GOT3 (cell line): ENCODE results near the gene C8G.

Experiments
- DNase-seq: peaks from one replicate; lab custom pipeline; 2025; ENCODE audit warnings: mixed read lengths; lab: John Stamatoyannopoulos, UW

Gene C8G

DNA sequence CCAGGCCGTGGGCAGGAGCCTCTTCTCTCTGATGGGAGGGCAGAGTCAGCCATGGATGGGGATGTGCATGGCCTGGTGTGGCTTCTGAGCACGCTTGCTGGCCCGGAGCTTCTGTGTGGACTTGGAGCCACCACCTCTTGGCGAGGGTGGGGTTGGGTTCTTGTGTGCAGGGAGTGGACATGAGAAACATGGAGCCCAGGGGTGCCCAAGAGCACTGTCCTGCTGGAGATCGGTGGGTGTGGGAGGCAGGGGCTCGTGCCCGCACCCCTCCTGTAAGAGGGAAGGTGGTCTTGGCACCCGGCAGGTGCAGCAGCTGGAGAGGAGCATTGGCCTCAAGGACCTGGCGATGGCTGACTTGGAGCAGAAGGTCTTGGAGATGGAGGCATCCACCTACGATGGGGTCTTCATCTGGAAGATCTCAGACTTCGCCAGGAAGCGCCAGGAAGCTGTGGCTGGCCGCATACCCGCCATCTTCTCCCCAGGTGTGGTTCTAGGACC lies 24.3 kb upstream of the C8G start:
- DNase-seq, result no peak

DNA sequence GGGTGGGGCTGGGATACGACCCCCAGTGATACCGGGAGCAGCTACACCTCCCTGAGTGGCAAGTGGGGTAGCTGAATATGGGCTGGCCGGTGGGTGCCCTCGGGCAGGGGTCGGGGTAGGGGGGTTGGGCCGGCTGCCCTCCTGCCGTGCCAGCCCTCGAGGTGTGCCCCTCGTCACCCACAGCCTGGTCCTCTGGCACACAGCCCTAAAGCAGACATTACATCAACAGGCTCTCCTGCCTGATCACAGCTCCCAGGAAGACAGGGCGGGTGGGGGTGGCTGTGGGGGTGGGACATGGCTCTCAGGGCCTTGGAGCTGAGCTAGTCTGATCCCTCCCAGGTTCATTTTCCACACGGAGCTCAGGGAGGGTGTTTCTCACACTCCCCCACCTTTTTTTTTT lies 23.7 kb upstream of the C8G start:
- no peak for DNase-seq

DNA sequence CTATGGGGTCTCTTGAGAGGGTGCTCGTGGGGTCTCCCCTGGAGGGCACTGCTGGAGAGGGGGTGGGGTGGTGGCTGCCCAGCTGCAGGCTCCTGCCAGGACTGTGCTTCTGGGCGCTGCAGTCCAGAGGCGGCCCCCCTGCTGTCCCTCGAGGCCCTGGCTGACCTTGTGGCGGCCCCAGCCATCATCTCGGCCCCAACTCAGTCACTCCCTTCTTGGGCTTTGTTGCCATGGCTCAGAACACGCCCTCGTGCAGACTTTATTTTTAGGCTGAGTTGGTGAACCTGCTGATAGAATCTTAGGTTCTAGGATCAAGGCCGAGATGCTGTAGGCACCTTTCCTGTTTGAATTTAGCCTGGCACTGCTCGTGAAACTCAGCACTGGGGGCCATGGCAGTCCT lies 23.3 kb upstream of the C8G start:
- no peak for DNase-seq

DNA sequence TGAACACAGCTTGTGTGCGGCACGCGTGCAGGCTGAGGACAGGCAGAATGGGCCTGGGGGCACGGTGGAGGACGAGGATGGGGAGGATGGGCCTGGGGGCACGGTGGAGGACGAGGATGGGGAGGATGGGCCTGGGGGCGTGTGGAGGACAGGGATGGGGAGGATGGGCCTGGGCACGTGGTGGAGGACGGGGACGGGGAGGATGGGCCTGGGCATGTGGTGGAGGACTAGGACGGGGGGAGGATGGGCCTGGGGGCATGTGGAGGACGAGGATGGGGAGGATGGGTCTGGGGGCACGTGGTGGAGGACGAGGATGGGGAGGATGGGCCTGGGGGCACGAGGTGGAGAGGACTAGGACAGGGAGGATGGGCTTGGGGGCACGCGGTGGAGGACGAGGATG lies 22.5 kb upstream of the C8G start:
- no peak for DNase-seq

DNA sequence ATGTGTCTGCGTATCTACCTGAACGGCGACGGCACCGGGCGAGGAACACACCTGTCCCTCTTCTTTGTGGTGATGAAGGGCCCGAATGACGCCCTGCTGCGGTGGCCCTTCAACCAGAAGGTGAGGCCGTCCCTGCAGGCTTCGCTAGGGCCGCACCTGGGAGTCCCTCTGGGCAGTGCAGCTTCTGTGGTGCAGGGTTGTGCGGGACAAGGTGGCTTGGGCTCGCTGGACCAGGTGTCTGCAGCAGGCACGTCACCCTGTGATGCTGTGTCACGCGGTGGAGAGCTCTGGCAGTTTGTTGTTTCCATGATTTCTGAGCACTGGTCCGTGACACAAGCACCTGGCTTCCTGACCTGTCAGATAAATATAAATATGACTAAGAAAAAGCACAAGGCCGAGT lies 21.2 kb upstream of the C8G start:
- no peak for DNase-seq

DNA sequence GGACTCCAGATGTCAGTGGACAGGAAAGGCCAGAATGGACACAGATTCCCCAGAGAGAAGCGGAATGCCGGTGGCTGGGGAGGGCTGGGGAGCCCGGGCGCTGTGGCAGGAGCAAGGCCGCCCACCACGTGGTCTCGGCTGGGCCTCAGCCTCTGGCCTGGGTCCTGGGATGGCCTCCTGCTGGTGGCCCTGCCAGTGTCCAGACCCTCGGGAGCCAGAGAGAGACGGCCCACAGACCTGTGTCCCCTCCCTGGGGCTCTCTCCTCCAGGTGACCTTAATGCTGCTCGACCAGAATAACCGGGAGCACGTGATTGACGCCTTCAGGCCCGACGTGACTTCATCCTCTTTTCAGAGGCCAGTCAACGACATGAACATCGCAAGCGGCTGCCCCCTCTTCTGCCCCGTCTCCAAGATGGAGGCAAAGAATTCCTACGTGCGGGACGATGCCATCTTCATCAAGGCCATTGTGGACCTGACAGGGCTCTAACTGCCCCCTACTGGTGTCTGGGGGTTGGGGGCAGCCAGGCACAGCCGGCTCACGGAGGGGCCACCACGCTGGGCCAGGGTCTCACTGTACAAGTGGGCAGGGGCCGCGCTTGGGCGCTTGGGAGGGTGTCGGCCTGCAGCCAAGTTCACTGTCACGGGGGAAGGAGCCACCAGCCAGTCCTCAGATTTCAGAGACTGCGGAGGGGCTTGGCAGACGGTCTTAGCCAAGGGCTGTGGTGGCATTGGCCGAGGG lies 19.5 kb upstream of the C8G start:
- DNase-seq, result no peak

DNA sequence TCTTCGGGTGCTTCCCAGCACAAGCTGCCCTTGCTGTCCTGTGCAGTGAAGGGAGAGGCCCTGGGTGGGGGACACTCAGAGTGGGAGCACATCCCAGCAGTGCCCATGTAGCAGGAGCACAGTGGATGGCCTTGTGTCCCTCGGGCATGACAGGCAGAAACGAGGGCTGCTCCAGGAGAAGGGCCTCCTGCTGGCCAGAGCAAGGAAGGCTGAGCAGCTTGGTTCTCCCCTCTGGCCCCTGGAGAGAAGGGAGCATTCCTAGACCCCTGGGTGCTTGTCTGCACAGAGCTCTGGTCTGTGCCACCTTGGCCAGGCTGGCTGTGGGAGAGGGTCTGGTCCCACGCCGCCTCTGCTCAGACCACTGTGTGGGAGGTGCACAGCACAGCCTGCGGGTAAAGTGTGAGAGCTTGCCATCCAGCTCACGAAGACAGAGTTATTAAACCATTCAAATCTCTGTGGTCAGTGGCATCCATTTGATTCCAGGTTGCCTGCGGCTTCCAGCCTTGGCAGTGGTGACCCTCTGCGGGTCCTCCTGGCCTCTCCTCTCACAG lies 18.8 kb upstream of the C8G start:
- no peak for DNase-seq

DNA sequence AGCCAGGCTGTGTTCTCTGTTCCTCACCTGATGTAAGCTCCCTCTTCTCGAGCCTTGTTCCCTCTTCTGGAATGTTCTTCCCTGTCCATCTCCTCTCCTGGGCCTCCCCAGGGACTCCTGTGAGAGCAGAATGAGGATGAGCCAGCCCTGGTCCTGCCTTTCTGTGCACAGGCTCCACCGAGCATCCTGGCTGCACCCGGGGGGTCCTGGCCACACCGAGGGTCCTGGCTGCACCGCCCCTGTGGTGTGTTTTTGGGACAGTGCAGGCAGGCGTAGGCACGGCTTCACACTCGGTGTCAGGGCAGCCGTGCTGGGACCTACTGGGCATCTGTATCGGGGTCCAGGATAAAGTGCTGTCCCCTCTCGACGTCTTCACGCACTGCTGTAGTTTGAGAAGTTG lies 18.3 kb upstream of the C8G start:
- DNase-seq, result no peak

DNA sequence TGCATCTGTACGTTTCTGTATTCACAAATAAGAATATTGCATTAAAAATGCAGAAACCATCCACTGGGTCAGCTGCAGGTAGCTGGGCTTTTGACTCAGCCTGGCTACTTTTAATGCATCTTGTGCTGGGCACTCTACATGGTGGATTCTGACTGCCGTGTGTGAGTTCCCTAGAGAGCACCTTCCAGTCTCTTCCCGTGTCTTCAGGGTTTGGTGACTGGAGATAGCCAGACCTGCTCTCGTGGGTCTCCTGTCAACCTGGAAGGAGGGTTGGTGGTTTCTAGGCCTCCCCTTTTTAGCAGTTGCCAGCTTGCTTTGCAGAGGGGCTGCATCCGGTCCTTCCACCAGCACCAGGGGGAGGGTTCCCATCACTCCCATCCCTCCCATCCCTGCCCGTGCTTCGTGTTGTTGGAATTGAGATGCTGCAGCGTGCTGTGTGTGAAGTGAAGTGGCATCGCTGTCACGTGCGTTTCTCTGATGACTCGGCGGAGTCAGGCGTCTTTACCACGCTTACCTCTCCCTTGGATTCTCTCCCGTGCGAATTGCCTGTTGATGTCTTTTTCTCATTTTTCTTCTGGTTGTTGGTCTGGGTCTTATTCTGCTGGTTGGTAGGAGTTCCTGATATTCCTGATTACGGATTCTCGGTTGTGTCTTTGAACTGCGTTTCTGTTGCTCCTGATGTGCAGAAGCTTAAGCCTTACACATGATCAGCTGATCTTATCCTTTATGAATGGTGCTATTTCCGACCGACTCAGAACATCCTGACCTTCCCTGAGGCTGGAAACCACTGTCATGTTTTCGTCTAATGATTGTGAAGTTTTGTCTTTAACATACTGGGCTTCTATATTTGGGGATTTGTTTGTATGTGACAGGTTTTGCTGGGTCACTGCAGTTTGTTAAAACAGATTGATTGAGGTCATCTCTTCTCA lies 17.4 kb upstream of the C8G start:
- DNase-seq, result no peak

DNA sequence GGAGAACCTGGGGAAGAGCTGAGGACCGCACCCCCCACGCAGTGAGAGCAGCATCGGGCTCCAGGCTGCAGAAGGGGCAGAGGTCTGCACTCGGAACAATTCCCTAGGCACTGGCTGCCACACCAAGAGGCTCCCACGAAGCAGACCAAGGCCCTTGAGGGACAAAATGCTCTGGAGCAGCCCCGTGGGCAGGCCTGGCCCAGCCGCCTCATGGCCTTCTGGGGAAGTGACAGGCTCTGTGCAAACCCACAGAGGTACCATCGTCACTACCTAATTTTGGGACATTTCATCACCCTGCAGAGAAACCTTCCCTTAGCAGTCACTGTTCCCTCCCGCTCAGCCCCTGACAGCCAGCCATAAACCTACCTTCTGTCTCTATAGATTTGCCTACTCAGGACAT lies 16.5 kb upstream of the C8G start:
- no peak for DNase-seq

DNA sequence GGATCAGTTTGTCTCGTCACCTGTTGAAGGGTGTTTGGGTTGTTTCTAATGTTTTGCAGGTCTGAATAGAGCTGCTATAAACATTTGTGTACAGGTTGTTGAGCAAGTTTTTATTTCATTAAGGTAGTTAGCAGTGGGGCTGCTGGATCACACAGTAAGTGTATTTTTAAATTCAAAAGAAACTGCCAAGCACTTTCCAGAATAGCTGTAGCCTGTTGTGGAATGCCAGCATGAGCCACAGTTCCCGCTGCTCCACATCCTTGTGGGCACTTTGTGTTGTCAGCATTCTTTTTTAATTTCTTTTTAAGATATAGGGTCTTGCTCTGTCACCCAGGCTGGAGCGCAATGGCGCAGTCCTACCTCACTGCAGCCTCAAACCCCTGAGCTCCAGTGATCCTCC lies 15.0 kb upstream of the C8G start:
- DNase-seq, result no peak

DNA sequence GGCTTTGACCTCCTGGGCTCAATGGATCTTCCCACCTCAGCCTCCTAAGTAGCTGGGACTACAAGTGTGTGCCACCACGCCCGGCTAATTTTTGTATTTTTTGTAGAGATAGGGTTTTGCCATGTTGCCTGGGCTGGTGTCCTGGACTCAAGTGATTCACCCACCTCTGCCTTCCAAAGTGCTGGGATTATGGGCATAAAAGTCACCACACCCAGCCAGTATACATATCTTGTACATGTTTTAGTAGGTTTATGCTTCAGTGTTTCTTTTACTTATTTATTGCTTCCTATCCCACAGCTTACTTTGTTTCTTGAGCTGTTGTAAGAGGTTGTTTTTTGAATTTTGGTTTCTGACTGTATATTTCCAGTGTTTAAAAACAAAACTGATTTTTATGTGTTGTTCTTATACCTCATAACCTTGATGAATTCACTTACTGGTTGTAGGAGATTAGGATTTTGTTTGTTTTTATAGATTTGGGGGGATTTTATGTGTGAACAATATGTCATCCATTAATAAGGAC lies 13.4 kb upstream of the C8G start:
- DNase-seq, result no peak

DNA sequence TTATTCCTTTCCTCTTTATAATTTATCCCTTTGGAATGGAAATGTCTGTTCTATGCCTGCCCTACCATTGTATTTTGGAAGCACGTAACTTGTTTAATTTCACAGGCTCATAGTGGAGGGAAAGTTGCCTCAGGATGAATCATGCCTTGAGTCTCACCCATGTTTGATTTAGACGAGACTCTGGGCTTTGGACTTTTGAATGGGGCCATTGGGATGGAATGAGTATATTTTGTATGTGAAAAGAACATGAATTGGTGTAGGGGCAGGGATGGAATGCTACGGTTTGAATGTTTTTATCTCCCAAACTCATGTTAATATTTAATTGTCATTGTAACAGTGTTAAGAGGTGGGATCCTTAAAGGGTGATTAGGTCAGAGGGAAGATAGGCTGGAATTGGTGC lies 10.8 kb upstream of the C8G start:
- no peak for DNase-seq

DNA sequence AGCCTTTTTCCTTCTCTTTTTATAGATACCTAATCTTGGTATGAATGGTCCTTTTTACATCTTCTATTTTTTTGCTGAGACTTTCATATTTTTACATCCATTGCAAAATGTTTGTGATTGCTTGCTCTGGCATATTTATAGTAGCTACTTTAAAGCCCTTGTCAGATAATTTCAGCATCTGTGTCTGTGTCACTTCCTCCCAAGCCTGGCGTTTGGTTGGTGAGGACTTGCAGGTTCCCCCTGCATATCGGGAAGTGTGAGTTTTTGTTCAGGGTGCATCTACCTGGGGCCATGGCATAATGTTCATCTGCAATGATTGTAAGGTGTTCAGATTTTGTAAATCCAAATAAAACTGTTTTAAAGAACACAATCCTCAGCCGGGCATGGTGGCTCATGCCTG lies 9.4 kb upstream of the C8G start:
- DNase-seq, result no peak

DNA sequence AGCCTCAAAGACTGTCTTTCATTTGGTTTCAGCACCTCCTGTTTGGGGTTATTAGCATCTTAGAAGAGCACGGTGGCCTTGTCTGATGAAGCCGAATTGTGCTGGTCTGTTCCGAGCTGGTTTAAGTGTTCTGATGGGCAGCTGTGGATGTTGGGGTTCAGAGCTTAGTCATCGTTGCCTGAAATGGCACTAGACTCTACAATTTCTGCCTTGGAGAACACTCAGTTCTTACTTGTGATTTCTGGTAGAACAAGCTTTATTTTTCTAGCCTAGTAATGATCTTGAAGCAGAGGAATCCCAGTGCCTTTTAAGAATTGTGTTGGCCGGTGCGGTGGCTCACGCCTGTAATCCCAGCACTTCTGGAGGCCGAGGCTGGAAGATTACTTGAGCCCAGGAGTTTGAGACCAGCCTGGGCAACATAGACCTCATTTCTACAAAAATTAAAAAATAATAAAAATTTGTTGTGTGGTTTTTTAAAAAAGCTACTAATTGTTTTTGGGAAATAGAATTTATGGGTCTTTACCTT lies 8.3 kb upstream of the C8G start:
- DNase-seq, result no peak

DNA sequence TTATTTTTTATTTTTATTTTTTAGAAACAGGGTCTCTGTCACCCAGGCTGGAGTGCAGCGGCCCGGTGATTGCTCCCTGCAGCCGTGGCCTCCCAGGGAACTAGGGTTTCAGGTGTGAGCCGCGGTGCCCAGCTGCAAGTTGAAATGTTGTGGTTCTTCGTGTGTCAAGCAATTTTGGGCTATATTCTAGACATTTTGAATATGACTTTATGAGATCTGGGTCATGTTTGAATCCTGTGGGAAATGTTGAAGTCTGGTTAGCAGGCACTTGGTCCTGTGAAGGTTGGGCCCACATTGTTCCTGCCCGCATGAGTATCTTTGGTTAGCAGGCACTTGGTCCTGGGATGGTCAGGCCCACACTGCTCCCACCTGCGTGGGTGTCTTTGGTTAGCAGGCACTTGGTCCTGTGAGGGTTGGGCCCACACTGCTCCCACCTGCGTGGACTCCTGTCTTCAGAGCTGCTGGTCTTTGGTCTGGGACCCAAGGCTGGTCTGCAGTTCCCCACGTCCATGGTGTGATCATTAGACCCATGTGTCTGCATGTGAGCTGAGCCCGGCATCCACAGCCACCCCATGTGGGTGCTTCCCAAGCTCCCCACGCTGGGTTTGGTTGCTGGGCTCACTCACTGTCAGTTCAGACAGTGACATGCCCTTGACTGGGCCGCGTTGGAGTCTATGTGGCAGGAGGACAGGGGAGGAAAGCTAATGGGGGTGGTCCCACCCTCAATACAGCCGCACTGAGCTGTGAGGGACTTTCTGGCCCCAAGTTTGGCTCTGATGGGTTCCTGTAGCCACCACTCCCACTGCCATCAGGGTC lies 7.6 kb upstream of the C8G start:
- no peak for DNase-seq

DNA sequence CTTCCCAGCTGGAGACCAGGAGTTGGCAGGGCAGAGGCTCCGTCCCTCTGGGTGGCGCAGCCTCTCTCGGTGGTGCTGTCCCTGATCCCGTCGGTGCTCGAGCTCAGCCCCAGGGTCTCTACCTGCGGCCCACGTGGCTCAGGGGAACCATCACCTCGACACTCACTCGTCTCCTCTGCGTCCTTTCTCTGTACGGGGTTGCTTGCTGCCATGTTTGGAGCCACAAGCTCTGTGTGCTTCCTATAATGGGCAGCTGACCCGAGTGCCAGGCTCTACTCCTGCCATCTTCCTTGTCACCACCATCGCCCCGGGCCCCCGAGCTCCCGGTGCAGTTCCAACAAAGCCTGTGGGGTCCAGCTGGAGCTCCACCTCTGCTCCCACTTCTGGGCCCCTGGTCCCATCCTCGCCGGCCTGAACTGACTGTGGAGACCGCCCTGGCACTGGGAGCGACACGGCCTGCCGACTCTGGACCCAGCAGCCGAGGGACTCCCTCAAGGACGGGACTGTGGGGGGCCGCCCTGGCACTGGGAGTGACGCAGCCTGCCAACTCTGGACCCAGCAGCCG lies 5.5 kb upstream of the C8G start:
- no peak for DNase-seq

DNA sequence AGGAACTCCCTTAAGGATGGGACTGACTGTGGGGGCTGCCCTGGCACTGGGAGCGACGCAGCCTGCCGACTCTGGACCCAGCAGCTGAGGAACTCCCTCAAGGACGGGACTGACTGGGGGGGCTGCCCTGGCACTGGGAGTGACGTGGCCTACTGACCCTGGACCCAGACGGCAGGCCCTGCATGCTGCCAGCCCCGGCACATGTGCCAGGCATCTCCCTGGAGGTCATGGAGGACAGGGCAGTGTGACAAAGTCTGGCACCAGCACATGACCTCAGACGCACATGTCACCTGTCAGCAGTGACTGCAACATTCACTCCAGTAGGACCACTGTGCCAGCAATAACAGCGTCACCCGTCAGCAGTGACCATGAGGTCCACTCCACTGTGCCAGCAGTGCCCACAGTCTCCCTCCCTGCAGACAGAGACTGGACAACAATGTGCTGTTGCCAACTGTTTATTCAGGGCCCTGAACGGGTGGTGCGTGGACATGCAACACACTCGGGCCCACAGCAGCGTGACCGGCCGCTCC lies 5.0 kb upstream of the C8G start:
- DNase-seq, result no peak

DNA sequence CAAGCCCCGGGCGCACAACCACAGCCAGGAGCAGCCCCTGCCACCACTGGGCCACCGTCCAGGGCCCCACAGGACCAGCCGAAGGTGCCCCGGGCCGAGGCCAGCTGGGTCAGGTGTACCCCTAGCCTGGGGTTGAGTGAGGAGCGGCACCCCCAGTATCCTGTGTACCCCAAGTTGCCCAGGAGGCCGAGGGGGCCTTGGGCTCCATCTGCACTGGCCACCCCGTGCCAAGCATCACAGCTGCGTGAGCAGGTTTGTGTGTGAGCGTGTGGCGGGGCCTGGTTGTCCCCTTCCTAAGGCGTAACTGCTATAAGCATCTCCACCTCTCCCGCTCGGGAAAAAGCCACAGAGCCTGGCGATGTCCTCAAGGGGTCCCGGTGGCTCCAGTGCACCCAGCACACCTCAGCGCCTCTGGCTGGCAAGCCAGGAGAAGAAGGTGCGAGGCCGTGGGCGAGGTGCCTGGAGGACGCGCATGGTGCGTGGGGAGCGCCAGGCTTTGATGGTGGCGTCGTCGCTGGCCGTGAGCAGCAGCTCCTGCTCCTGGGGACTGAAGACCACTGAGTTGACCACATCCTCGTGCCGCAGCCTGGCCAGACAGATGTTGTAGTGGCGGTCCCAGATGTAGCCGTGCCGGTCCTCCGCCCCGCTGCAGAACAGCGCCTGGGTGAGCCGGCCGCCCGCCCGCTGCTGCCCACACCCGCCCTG lies 4.4 kb upstream of the C8G start:
- DNase-seq, result no peak
